H1 (cell line): ENCODE data around the gene MRTFB. TPM values are rescaled to one million over a fixed set of nuclear protein-coding genes. Genes with fewer than 3 reads are reported as not detected.

Experiments
- BACH1 ChIP-seq: IDR thresholded peaks from 2 replicates; pipeline ENCODE4 v1.6.1; 2012; ENCODE audit warnings: low read length, improper control_type of control experiment
- JUN ChIP-seq: IDR thresholded peaks from 2 replicates; pipeline ENCODE4 v1.6.1; 2011; ENCODE audit warnings: low read depth, mild to moderate bottlenecking, improper control_type of control experiment, low read length
- JUND ChIP-seq: IDR thresholded peaks from 2 replicates; pipeline ENCODE4 v1.6.1; 2011; ENCODE audit warnings: mild to moderate bottlenecking, improper control_type of control experiment, low read length
- KDM4A ChIP-seq: IDR thresholded peaks from one replicate; pipeline ENCODE4 v1.7.1; 2012; ENCODE audit warnings: low read depth, mild to moderate bottlenecking, moderate library complexity, low read length, inconsistent platforms; ENCODE audit not compliant: severe bottlenecking
- RBBP5 ChIP-seq: IDR thresholded peaks from 2 replicates; pipeline ENCODE4 v1.7.1; 2012; ENCODE audit warnings: low read depth, mild to moderate bottlenecking, inconsistent platforms, low read length, moderate library complexity, borderline replicate concordance
- SRF ChIP-seq: IDR thresholded peaks from 2 replicates; pipeline ENCODE4 v1.6.1; 2011; ENCODE audit warnings: mild to moderate bottlenecking, low read depth, low read length, moderate library complexity
- TAF7 ChIP-seq: optimal IDR thresholded peaks from 2 replicates; pipeline ENCODE3; 2011; ENCODE audit warnings: low read depth, mild to moderate bottlenecking, inconsistent platforms, low read length, moderate library complexity, borderline replicate concordance
- USF2 ChIP-seq: IDR thresholded peaks from 2 replicates; pipeline ENCODE4 v1.6.1; 2011; ENCODE audit warnings: low read length, improper control_type of control experiment
- polyA plus RNA-seq, 7 experiments: library from polyadenylated mRNA; depleted of rRNA in 3 of 7; stranded (reverse) in 5 of 7; unstranded in 2 of 7; fragments of >200 nt in 5 of 7; fragments of 200-250 nt in 2 of 7; gene quantifications; 1 replicate in 5 of 7; 2 replicates in 1 of 7; 4 replicates in 1 of 7; pipeline versions ENCODE4 v1.2.1 to v1.2.3, GENCODE V29; 2011 to 2013; ENCODE audit warnings: missing spikeins in 2 of 7, mixed read lengths in 2 of 7
- total RNA-seq: library from RNA; stranded (reverse); fragmentation: NEBNext Ultra II Directional; extraction: Animal tissue kit (Norgen Biotek cat#: 25700); gene quantifications from 2 replicates; pipeline ENCODE4 v1.2.1, GENCODE V29; 2021
- TF ChIP-seq, protein P1 (sequence below): fragments of 300-600 bp; sonication (generic); IDR thresholded peaks from 2 replicates; pipeline ENCODE4 v1.7.1; 2012; ENCODE audit warnings: low read length, moderate library complexity, mild to moderate bottlenecking, inconsistent platforms; ENCODE audit not compliant: insufficient replicate concordance

Gene MRTFB
- total and polyA plus RNA-seq, 2 of the 8 experiments (the other 6 are each of a cell fraction or from before 2014, with no cell fraction given) = 13.5 to 34.9 TPM

GRCh38 chr16:14097182-14097959 is 26.3 kb downstream of the MRTFB start (continued):
- TF ChIP-seq, protein P1, sequence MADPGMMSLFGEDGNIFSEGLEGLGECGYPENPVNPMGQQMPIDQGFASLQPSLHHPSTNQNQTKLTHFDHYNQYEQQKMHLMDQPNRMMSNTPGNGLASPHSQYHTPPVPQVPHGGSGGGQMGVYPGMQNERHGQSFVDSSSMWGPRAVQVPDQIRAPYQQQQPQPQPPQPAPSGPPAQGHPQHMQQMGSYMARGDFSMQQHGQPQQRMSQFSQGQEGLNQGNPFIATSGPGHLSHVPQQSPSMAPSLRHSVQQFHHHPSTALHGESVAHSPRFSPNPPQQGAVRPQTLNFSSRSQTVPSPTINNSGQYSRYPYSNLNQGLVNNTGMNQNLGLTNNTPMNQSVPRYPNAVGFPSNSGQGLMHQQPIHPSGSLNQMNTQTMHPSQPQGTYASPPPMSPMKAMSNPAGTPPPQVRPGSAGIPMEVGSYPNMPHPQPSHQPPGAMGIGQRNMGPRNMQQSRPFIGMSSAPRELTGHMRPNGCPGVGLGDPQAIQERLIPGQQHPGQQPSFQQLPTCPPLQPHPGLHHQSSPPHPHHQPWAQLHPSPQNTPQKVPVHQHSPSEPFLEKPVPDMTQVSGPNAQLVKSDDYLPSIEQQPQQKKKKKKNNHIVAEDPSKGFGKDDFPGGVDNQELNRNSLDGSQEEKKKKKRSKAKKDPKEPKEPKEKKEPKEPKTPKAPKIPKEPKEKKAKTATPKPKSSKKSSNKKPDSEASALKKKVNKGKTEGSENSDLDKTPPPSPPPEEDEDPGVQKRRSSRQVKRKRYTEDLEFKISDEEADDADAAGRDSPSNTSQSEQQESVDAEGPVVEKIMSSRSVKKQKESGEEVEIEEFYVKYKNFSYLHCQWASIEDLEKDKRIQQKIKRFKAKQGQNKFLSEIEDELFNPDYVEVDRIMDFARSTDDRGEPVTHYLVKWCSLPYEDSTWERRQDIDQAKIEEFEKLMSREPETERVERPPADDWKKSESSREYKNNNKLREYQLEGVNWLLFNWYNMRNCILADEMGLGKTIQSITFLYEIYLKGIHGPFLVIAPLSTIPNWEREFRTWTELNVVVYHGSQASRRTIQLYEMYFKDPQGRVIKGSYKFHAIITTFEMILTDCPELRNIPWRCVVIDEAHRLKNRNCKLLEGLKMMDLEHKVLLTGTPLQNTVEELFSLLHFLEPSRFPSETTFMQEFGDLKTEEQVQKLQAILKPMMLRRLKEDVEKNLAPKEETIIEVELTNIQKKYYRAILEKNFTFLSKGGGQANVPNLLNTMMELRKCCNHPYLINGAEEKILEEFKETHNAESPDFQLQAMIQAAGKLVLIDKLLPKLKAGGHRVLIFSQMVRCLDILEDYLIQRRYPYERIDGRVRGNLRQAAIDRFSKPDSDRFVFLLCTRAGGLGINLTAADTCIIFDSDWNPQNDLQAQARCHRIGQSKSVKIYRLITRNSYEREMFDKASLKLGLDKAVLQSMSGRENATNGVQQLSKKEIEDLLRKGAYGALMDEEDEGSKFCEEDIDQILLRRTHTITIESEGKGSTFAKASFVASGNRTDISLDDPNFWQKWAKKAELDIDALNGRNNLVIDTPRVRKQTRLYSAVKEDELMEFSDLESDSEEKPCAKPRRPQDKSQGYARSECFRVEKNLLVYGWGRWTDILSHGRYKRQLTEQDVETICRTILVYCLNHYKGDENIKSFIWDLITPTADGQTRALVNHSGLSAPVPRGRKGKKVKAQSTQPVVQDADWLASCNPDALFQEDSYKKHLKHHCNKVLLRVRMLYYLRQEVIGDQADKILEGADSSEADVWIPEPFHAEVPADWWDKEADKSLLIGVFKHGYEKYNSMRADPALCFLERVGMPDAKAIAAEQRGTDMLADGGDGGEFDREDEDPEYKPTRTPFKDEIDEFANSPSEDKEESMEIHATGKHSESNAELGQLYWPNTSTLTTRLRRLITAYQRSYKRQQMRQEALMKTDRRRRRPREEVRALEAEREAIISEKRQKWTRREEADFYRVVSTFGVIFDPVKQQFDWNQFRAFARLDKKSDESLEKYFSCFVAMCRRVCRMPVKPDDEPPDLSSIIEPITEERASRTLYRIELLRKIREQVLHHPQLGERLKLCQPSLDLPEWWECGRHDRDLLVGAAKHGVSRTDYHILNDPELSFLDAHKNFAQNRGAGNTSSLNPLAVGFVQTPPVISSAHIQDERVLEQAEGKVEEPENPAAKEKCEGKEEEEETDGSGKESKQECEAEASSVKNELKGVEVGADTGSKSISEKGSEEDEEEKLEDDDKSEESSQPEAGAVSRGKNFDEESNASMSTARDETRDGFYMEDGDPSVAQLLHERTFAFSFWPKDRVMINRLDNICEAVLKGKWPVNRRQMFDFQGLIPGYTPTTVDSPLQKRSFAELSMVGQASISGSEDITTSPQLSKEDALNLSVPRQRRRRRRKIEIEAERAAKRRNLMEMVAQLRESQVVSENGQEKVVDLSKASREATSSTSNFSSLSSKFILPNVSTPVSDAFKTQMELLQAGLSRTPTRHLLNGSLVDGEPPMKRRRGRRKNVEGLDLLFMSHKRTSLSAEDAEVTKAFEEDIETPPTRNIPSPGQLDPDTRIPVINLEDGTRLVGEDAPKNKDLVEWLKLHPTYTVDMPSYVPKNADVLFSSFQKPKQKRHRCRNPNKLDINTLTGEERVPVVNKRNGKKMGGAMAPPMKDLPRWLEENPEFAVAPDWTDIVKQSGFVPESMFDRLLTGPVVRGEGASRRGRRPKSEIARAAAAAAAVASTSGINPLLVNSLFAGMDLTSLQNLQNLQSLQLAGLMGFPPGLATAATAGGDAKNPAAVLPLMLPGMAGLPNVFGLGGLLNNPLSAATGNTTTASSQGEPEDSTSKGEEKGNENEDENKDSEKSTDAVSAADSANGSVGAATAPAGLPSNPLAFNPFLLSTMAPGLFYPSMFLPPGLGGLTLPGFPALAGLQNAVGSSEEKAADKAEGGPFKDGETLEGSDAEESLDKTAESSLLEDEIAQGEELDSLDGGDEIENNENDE = no peak
- no peak for TF ChIP-seq JUND
- no peak for TF ChIP-seq SRF
- TF ChIP-seq USF2 = no peak
- no peak for TF ChIP-seq BACH1
- TF ChIP-seq TAF7 = no peak
- TF ChIP-seq KDM4A = no peak
- TF ChIP-seq RBBP5 = no peak
- TF ChIP-seq JUN = no peak
